RWPE1 (cell line): ENCODE measurements around the gene NR3C2.
"Not testable (repeated sequence)": the region's sequence is repeated elsewhere in the genome, so short reads cannot be mapped to it uniquely, and the experiment has no call there.

Experiments used
- CTCF ChIA-PET: fragments of 350-600 bp; sonication (Branson Sonifier 250); formaldehyde crosslinking; extraction: SDS; loops from one replicate; lab custom pipeline; 2021; lab: Yijun Ruan, JAX
- POLR2A ChIA-PET: fragments of 400-600 bp; formaldehyde crosslinking; extraction: SDS; loops from one replicate; lab custom pipeline; 2020; ENCODE audit warnings: antibody characterized with exemption; ENCODE audit not compliant: low non-redundant PET; lab: Yijun Ruan, JAX
- DNase-seq: peaks from one replicate; pipeline ENCODE4 v3.0.0; 2012; ENCODE audit warnings: low spot score
- H3K27ac ChIP-seq: fragments of 450-650 bp; 2 replicates; pipeline ENCODE4 v1.5.1; 2017
- CTCF ChIP-seq: fragments of 450-650 bp; conservative IDR thresholded peaks from 2 replicates; pipeline ENCODE4 v1.5.1; 2017; ENCODE audit warnings: low read depth, mild to moderate bottlenecking

Gene NR3C2

DNA sequence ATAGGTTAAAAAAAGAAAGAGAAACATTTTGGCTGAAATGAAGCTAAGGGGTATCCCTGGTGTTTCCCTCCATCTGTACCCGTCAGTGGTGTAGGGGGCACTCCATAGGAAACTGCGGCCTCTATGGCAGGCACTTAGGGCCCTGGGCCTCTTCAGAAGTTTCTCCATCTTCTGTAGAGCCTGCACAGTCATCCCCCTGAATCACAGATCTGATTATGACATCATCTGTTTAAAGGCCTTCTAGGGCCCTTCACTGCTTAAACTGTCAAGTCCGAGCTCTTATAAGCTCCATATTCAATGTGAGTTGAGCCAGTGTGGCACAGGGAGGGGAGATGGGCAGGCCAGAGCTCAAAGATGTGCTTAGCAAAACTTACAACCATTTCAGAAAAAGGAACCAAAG is 241.3 kb downstream of the NR3C2 start:
- no peak overlapping the region for H3K27ac ChIP-seq
- no peak for TF ChIP-seq CTCF
- ChIA-PET CTCF (no interaction called here), POLR2A (no interaction called here)
- DNase-seq, result no peak

GRCh38 chr4:148196164-148196563 is 246.1 kb downstream of the NR3C2 start:
- CTCF ChIA-PET, result interaction anchor here (0.6 kb wide), 1 partner anchor 237 kb away, joined by 3 read pairs; no protein-coding TSS in a partner anchor

DNA sequence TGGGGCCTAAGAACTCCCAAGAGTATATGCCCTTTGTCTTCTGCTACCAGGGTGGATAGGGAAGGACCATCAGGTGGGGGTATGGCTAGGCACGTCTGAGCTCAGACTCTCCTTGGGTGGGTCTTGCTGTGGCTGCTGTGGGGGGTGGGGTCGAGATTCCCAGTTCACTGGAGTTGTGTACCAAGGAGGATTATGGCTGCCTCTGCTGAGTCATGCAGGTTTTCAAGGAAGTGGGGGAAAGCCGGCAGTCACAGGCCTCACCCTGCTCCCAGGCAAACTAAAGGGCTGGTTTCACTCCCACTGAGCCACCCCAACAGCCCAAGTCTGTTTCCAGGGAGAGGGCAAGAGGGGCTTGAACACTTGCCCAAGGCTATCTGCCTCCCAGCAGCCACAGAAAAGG is 249.7 kb downstream of the NR3C2 start:
- POLR2A ChIA-PET, result no interaction called here
- TF ChIP-seq CTCF, result no peak
- CTCF ChIA-PET, result no interaction called here
- no peak overlapping the region for H3K27ac ChIP-seq
- DNase-seq, result no peak

More at GRCh38 chr4:148196164-148196563, 246.1 kb downstream of the NR3C2 start:
- TF ChIP-seq CTCF, result no peak
- POLR2A ChIA-PET, result no interaction called here
- no peak overlapping the region for H3K27ac ChIP-seq
- DNase-seq, result no peak

GRCh38 chr4:148187454-148188222 is 254.6 kb downstream of the NR3C2 start:
- CTCF ChIA-PET, DNase-seq, POLR2A ChIA-PET, H3K27ac ChIP-seq: not testable (repeated sequence)

GRCh38 chr4:148184922-148185321 is 257.3 kb downstream of the NR3C2 start:
- POLR2A ChIA-PET, result no interaction called here
- H3K27ac ChIP-seq, result no peak overlapping the region
- no peak for DNase-seq
- CTCF ChIA-PET, result no interaction called here
- TF ChIP-seq CTCF, result no peak

DNA sequence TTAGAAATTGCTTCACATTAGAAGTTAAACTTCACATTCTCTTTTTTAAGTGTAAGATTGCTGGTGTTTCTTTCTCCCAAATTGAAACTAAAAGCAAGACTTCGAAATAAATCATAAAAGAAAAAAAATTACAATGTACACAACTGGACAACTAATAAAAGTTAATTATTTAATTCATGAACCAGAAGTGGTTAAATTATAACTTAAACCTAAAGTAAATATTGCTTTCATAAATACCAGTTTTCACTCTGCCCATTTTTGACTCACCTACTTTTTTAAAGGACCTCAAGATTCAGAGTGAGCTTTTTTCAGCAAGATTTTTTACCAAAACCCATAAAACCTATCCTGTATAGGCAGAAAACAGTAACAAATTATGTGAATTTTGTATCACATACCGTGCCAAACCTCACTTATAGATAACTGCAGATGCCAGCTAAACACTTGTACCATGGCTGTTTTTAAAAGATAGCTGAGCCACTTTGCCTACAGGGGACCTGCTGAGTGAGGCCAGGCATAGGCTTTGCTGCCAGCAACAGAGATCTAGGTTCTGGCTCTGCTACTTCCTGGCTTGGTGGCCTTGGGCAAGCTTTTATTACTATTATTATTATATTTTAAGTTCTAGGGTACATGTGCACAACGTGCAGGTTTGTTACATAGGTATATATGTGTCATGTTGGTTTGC is 259.8 kb downstream of the NR3C2 start:
- no peak for TF ChIP-seq CTCF
- H3K27ac ChIP-seq, result no peak overlapping the region
- no peak for DNase-seq
- ChIA-PET CTCF (interaction anchor here (0.6 kb wide), 2 partner anchors 151 to 1904 kb away, joined by 5 read pairs; no protein-coding TSS in a partner anchor), POLR2A (no interaction called here)
